Heart left ventricle (tissue), 16 donors: ENCODE results near the gene CREG2. TPM values are rescaled to one million over a fixed set of nuclear protein-coding genes. Genes with fewer than 3 reads are reported as not detected.

ENCODE experiments used
- ATAC-seq, 4 donors: fragments of 200-7000 bp; cut with Tn5 transposase; one replicate each; pipeline ENCODE4 v1.9.1; 2020 to 2022; ENCODE audit warnings: moderate library complexity in 4 of 4, mild to moderate bottlenecking in 3 of 4, moderate number of reproducible peaks in 1 of 4
- DNase-seq, 5 donors: peaks; one replicate each; pipeline ENCODE4 v3.0.0-alpha.2; 2020
- H3K27ac ChIP-seq, 12 donors: fragments of 200-600 bp; sonication (generic) in 4 of 12; one replicate each; pipeline versions ENCODE4 v1.5.0 to v1.8.0; 2016 to 2022; ENCODE audit warnings: mild to moderate bottlenecking in 2 of 12
- H3K27me3 ChIP-seq, 9 donors: fragments of 200-600 bp; sonication (generic) in 2 of 9; one replicate each; pipeline versions ENCODE4 v1.5.1 to v1.8.0; 2016 to 2022; ENCODE audit warnings: mild to moderate bottlenecking in 3 of 9
- H3K36me3 ChIP-seq, 9 donors: fragments of 200-600 bp; sonication (generic) in 2 of 9; one replicate each; pipeline versions ENCODE4 v1.5.0 to v1.8.0; 2018 to 2022; ENCODE audit warnings: mild to moderate bottlenecking in 2 of 9
- H3K4me1 ChIP-seq, 12 donors: fragments of 200-600 bp; sonication (generic) in 4 of 12; one replicate each; pipeline versions ENCODE4 v1.5.0 to v1.8.0; 2016 to 2022; ENCODE audit warnings: mild to moderate bottlenecking in 3 of 12
- H3K4me3 ChIP-seq, 12 donors: fragments of 200-600 bp; sonication (generic) in 4 of 12; one replicate each; pipeline versions ENCODE4 v1.5.0 to v1.8.0; 2017 to 2022; ENCODE audit warnings: mild to moderate bottlenecking in 9 of 12, moderate library complexity in 4 of 12
- H3K9me3 ChIP-seq, 12 donors: fragments of 200-600 bp; sonication (generic) in 4 of 12; one replicate each; pipeline versions ENCODE4 v1.5.0 to v1.8.0; 2016 to 2022; ENCODE audit warnings: mild to moderate bottlenecking in 1 of 12
- CTCF ChIP-seq, 12 donors: fragments of 200-600 bp; sonication (generic) in 4 of 12; IDR thresholded peaks; one replicate each; pipeline versions ENCODE4 v1.5.0 to v1.8.0; 2018 to 2022; ENCODE audit warnings: antibody characterized with exemption in 12 of 12, mild to moderate bottlenecking in 5 of 12
- POLR2A ChIP-seq, 2 donors: fragments of 450-650 bp; IDR thresholded peaks; one replicate each; pipeline ENCODE4 v1.6.1; 2017; ENCODE audit warnings: antibody characterized with exemption in 2 of 2, mild to moderate bottlenecking in 2 of 2, moderate library complexity in 2 of 2
- WGBS, 4 donors: extraction: QIAGEN DNeasy Blood & Tissue Kit in 2 of 4; methylation state at CpG; one replicate each; pipeline versions ENCODE4 v1.1.5 to v1.1.7; 2013 to 2018; 5-methylcytosine and 5-hydroxymethylcytosine counted together
- intact Hi-C, 10 donors: fragments of 100-400 bp; cut with DNase I; formaldehyde crosslinking; loops; one replicate each; pipeline versions ENCODE4 v1.11.1 to v1.14.2; 2022
- polyA plus RNA-seq, 2 donors: library from polyadenylated mRNA; stranded (reverse); fragments of 200-250 nt; gene quantifications; one replicate each; pipeline ENCODE4 v1.2.3, GENCODE V29; 2013
- total RNA-seq, 9 donors: library from RNA; depleted of rRNA in 2 of 9; stranded (reverse); fragments of >200 nt in 2 of 9; fragmentation: NEBNext Ultra II Directional in 3 of 9; extraction: Animal tissue kit (Norgen Biotek cat#: 25700) in 3 of 9; gene quantifications; one replicate each; pipeline versions ENCODE4 v1.1.0 to v1.2.4, GENCODE V29; 2016 to 2023
- donor health status: ischemic (EF 13 %, LVEDD 7.1; RV severe dilation, severe dysfunction).
- donor health status: healthy with polysubstance abuse.
- donor health status: DM: no; HTN: yes; CAD: no.
- donor health status: DM: no; HTN: no; CAD: no.
- donor health status: ischemic (EF 25% LVEDD 6.9; RV normal size, moderate dysfunction).
- donor health status: ischemic (EF 25% LVEDD 5.7; RV mildly dilated, moderate dysfunction).
- donor health status: healthy.
- donor health status: DM: yes; HTN: yes; CAD: no.
- donor health status: ischemic (EF 35%, LVEDD 5.7; RV mildly dilated, moderate dysfunction).
- donor health status: nonischemic (EF 11% LVEDD 7.7; RV severe dilation, severe dysfunction).
- donor health status: DM: yes; HTN: yes; CAD: no.
- donor health status: PGD.
- donor health status: ischemic (EF 29% LVEDD 5.4; RV normal size, mild dysfunction).
- donor health status: nonischemic (EF 23%, LVEDD 6.1; RV moderate dilation, normal function).

Gene CREG2
- total and polyA plus RNA-seq, 11 donors: 0.18 to 1.1 (median 0.46) TPM; not detected in 7

- DNase-seq: no peak
- intact Hi-C loops: loop anchor here in 1 of 10 donors (10.0 kb wide), 1 partner anchor 1094 kb away; no protein-coding TSS in a partner anchor
- WGBS, 4 donors: 89 to 91% (median 90%) methylated on average over 7 of the region's 7 CpGs
- no peaks in the 10 kb centered on the region for H3K36me3 ChIP-seq
- H3K4me1 ChIP-seq: no peaks in the 10 kb centered on the region
- TF ChIP-seq CTCF (IDR thresholded peaks at IDR 0.05) (no peak), POLR2A (IDR thresholded peaks at IDR 0.05) (no peak)
- no peaks in the 10 kb centered on the region for H3K9me3 ChIP-seq
- ATAC-seq: no peak
- H3K27ac ChIP-seq: no peak overlapping the region
- H3K27me3 ChIP-seq: no peaks in the 10 kb centered on the region
- H3K4me3 ChIP-seq: no peak overlapping the region
These were observed 36.1 kb downstream of the CREG2 start for GRCh38 chr2:101351207-101351606.

- TF ChIP-seq POLR2A (IDR thresholded peaks at IDR 0.05) (no peak), CTCF (IDR thresholded peaks at IDR 0.05) (peak in 6 of 12 donors; percentile 19 to 32 (median 24))
- Histone ChIP-seq H3K9me3 (no peaks in the 10 kb centered on the region), H3K4me3 (no peak overlapping the region), H3K27ac (no peak overlapping the region), H3K27me3 (no peaks in the 10 kb centered on the region), H3K36me3 (no peaks in the 10 kb centered on the region), H3K4me1 (no peaks in the 10 kb centered on the region)
- DNase-seq (no peak), ATAC-seq (no peak)
- intact Hi-C loops: loop anchor here in 5 of 10 donors (5.0 to 10.0 kb wide), 3 partner anchors 47 to 1095 kb away; no protein-coding TSS in a partner anchor
- WGBS, 4 donors: 70 to 79% (median 74%) methylated on average over 7 of the region's 7 CpGs
These were observed 37.2 kb downstream of the CREG2 start for GRCh38 chr2:101349893-101350662.

GRCh38 chr2:101348883-101349282, 38.4 kb downstream of the CREG2 start:
- WGBS, 4 donors: 45 to 74% (median 49%) methylated on average over 1 of the region's 1 CpG
- no peaks in the 10 kb centered on the region for H3K27me3 ChIP-seq
- no peak for TF ChIP-seq CTCF (IDR thresholded peaks at IDR 0.05)
- TF ChIP-seq POLR2A (IDR thresholded peaks at IDR 0.05): no peak
- H3K4me1 ChIP-seq: no peaks in the 10 kb centered on the region
- intact Hi-C loops: loop anchor here in 5 of 10 donors (5.0 to 10.0 kb wide), 3 partner anchors 48 to 1096 kb away; no protein-coding TSS in a partner anchor
- no peaks in the 10 kb centered on the region for H3K36me3 ChIP-seq
- no peak overlapping the region for H3K4me3 ChIP-seq
- ATAC-seq: no peak
- no peaks in the 10 kb centered on the region for H3K9me3 ChIP-seq
- no peak for DNase-seq
- no peak overlapping the region for H3K27ac ChIP-seq

GRCh38 chr2:101346909-101347308, 40.4 kb downstream of the CREG2 start:
- ATAC-seq (no peak), DNase-seq (no peak)
- H3K27ac ChIP-seq: no peak overlapping the region
- H3K4me3 ChIP-seq: no peak overlapping the region
- H3K27me3 ChIP-seq: no peaks in the 10 kb centered on the region
- 98 to 99% (median 98%) methylated on average over 3 of the region's 3 CpGs for WGBS, 4 donors
- peaks cover 0 to 5% (median 0%) of the 10 kb centered on the region in 12 donors for H3K4me1 ChIP-seq
- TF ChIP-seq POLR2A (IDR thresholded peaks at IDR 0.05) (no peak), CTCF (IDR thresholded peaks at IDR 0.05) (no peak)
- intact Hi-C loops: loop anchor here in 5 of 10 donors (5.0 to 10.0 kb wide), 3 partner anchors 50 to 1098 kb away; no protein-coding TSS in a partner anchor
- H3K36me3 ChIP-seq: no peaks in the 10 kb centered on the region
- no peaks in the 10 kb centered on the region for H3K9me3 ChIP-seq
